ENCODE measurements around the gene CARD14.
"Not testable (repeated sequence)": the region's sequence is repeated elsewhere in the genome, so short reads cannot be mapped to it uniquely, and the experiment has no call there.

Gene CARD14

GRCh38 chr17:80151333-80151732, 18.5 kb upstream of the CARD14 start:
- TF ChIP-seq CTCF (IDR thresholded peaks at IDR 0.05; ENCODE audit: low read depth, low read length): no peak
- no peak for DNase-seq (ENCODE audit: extremely low read depth, low read depth)

- TF ChIP-seq CTCF (IDR thresholded peaks at IDR 0.05; ENCODE audit: low read depth, low read length): no peak
- no peak for DNase-seq (ENCODE audit: extremely low read depth, low read depth)
Measured at GRCh38 chr17:80152081-80152702, 17.6 kb upstream of the CARD14 start.

- DNase-seq (ENCODE audit: extremely low read depth, low read depth): no peak
- TF ChIP-seq CTCF (IDR thresholded peaks at IDR 0.05; ENCODE audit: low read depth, low read length): no peak
Measured at GRCh38 chr17:80153004-80153403, 16.8 kb upstream of the CARD14 start.

GRCh38 chr17:80154166-80154565, 15.7 kb upstream of the CARD14 start:
- no peak for TF ChIP-seq CTCF (IDR thresholded peaks at IDR 0.05; ENCODE audit: low read depth, low read length)
- DNase-seq (ENCODE audit: extremely low read depth, low read depth): no peak

GRCh38 chr17:80155600-80155999, 14.2 kb upstream of the CARD14 start:
- DNase-seq (ENCODE audit: extremely low read depth, low read depth): not testable (repeated sequence)

- no peak for TF ChIP-seq CTCF (IDR thresholded peaks at IDR 0.05; ENCODE audit: low read depth, low read length)
- DNase-seq (ENCODE audit: extremely low read depth, low read depth): no peak
Measured at GRCh38 chr17:80158846-80159245, 11.0 kb upstream of the CARD14 start.

GRCh38 chr17:80160536-80160935, 9.3 kb upstream of the CARD14 start:
- no peak for TF ChIP-seq CTCF (IDR thresholded peaks at IDR 0.05; ENCODE audit: low read depth, low read length)
- DNase-seq (ENCODE audit: extremely low read depth, low read depth): no peak

GRCh38 chr17:80163336-80163735, 6.5 kb upstream of the CARD14 start:
- DNase-seq (ENCODE audit: extremely low read depth, low read depth): no peak
- TF ChIP-seq CTCF (IDR thresholded peaks at IDR 0.05; ENCODE audit: low read depth, low read length): no peak

Data from AG09319 (cell line).